Hepatocyte (in vitro differentiated cells): ENCODE data around the gene LRRC49. TPM values are rescaled to one million over a fixed set of nuclear protein-coding genes. Genes with fewer than 3 reads are reported as not detected.

Experiments used
- DNase-seq: peaks from one replicate; pipeline ENCODE4 v3.0.0-alpha.2; 2016; ENCODE audit warnings: low spot score
- H2AFZ ChIP-seq: fragments of 200-600 bp; sonication (generic); 2 replicates; pipeline ENCODE4 v1.6.0; 2016; ENCODE audit warnings: antibody characterized with exemption, mild to moderate bottlenecking
- H3K27ac ChIP-seq: fragments of 200-600 bp; sonication (generic); 2 replicates; pipeline ENCODE4 v1.5.1; 2016; ENCODE audit warnings: mild to moderate bottlenecking
- H3K27me3 ChIP-seq: fragments of 200-600 bp; sonication (generic); 2 replicates; pipeline ENCODE4 v1.6.1; 2016
- H3K36me3 ChIP-seq: fragments of 200-600 bp; sonication (generic); replicated peaks from 2 replicates; pipeline ENCODE4 v1.5.1; 2016; ENCODE audit warnings: low read depth; ENCODE audit not compliant: insufficient read depth
- H3K4me1 ChIP-seq: fragments of 200-600 bp; sonication (generic); 2 replicates; pipeline ENCODE4 v1.5.1; 2016; ENCODE audit warnings: mild to moderate bottlenecking, moderate library complexity; ENCODE audit not compliant: insufficient read depth
- H3K4me2 ChIP-seq: fragments of 200-600 bp; sonication (generic); 2 replicates; pipeline ENCODE4 v1.6.0; 2016
- H3K4me3 ChIP-seq: fragments of 200-600 bp; sonication (generic); 2 replicates; pipeline ENCODE4 v1.5.1; 2016; ENCODE audit warnings: mild to moderate bottlenecking
- H3K79me2 ChIP-seq: fragments of 200-600 bp; sonication (generic); 2 replicates; pipeline ENCODE4 v1.6.0; 2017; ENCODE audit warnings: mild to moderate bottlenecking
- H3K9me2 ChIP-seq: fragments of 200-600 bp; sonication (generic); replicated peaks from 2 replicates; pipeline ENCODE4 v1.6.0; 2017; ENCODE audit warnings: mild to moderate bottlenecking; ENCODE audit not compliant: insufficient read depth
- H3K9me3 ChIP-seq: fragments of 200-600 bp; sonication (generic); 2 replicates; pipeline ENCODE4 v1.5.1; 2016; ENCODE audit warnings: low read depth, mild to moderate bottlenecking
- H4K20me1 ChIP-seq: fragments of 200-600 bp; sonication (generic); 2 replicates; pipeline ENCODE4 v1.6.0; 2016; ENCODE audit warnings: mild to moderate bottlenecking; ENCODE audit not compliant: insufficient read depth, poor library complexity, severe bottlenecking
- CTCF ChIP-seq: fragments of 200-600 bp; sonication (generic); IDR thresholded peaks from 2 replicates; pipeline ENCODE4 v1.5.1; 2016; ENCODE audit warnings: antibody characterized with exemption, mild to moderate bottlenecking; ENCODE audit not compliant: poor library complexity
- EZH2 ChIP-seq: fragments of 200-600 bp; sonication (generic); IDR thresholded peaks from 2 replicates; pipeline ENCODE4 v1.6.1; 2016; ENCODE audit warnings: antibody characterized with exemption, mild to moderate bottlenecking, borderline replicate concordance
- EZH2phosphoT487 ChIP-seq: fragments of 200-600 bp; sonication (generic); IDR thresholded peaks from one replicate; pipeline ENCODE4 v1.6.1; 2018; ENCODE audit warnings: antibody characterized with exemption, mild to moderate bottlenecking, low read depth, moderate library complexity; ENCODE audit not compliant: unreplicated experiment, severe bottlenecking
- WGBS: methylation state at CpG from one replicate; pipeline ENCODE4 v1.1.6; 2016; ENCODE audit warnings: low lambda C conversion rate; ENCODE audit errors: missing lambda C conversion rate; 5-methylcytosine and 5-hydroxymethylcytosine counted together
- polyA plus RNA-seq: library from polyadenylated mRNA; unstranded; fragments of >200 nt; fragmentation: Nextera tagmentation; extraction: Ambion mirVana; gene quantifications from 2 replicates; pipeline ENCODE4 v1.2.1, GENCODE V29; 2016
- total RNA-seq: library from RNA; depleted of rRNA; stranded (reverse); fragments of >200 nt; gene quantifications from 2 replicates; pipeline ENCODE4 v1.2.3, GENCODE V29; 2014

Gene LRRC49
- total and polyA plus RNA-seq, 2 experiments from 2014 or later, result 1.4 to 11.6 TPM

GRCh38 chr15:71057581-71057980 is 165.0 kb downstream of the LRRC49 start:
- H3K79me2 ChIP-seq, result no peaks in the 10 kb centered on the region
- H3K27me3 ChIP-seq, result no peaks in the 10 kb centered on the region
- H3K4me2 ChIP-seq, result no peak overlapping the region
- DNase-seq, result no peak
- H3K4me1 ChIP-seq, result no peaks in the 10 kb centered on the region
- H3K9me2 ChIP-seq, result no peaks in the 10 kb centered on the region
- TF ChIP-seq CTCF (no peak), EZH2phosphoT487 (no peak), EZH2 (no peak)
- no peak overlapping the region for H3K4me3 ChIP-seq
- no peak overlapping the region for H3K27ac ChIP-seq
- no peaks in the 10 kb centered on the region for H3K36me3 ChIP-seq
- H3K9me3 ChIP-seq, result no peaks in the 10 kb centered on the region
- H2AFZ ChIP-seq, result no peak overlapping the region
- WGBS, result 72% methylated on average over 3 of the region's 3 CpGs
- H4K20me1 ChIP-seq, result no peaks in the 10 kb centered on the region

GRCh38 chr15:71060983-71061382 is 168.4 kb downstream of the LRRC49 start:
- H3K4me2 ChIP-seq, result no peak overlapping the region
- H3K9me2 ChIP-seq, result no peaks in the 10 kb centered on the region
- no peaks in the 10 kb centered on the region for H3K4me1 ChIP-seq
- no peaks in the 10 kb centered on the region for H3K27me3 ChIP-seq
- TF ChIP-seq EZH2 (no peak), CTCF (no peak), EZH2phosphoT487 (no peak)
- no peaks in the 10 kb centered on the region for H3K9me3 ChIP-seq
- no peak overlapping the region for H3K4me3 ChIP-seq
- H3K27ac ChIP-seq, result no peak overlapping the region
- H4K20me1 ChIP-seq, result no peaks in the 10 kb centered on the region
- H3K79me2 ChIP-seq, result no peaks in the 10 kb centered on the region
- 82% methylated on average over 1 of the region's 1 CpG for WGBS
- no peak overlapping the region for H2AFZ ChIP-seq
- no peaks in the 10 kb centered on the region for H3K36me3 ChIP-seq
- DNase-seq, result no peak

- no peak for TF ChIP-seq EZH2phosphoT487
- TF ChIP-seq CTCF, result no peak
- no peak for TF ChIP-seq EZH2
- WGBS, result 92% methylated on average over 5 of the region's 5 CpGs
- Histone ChIP-seq H4K20me1 (no peaks in the 10 kb centered on the region), H3K9me3 (no peaks in the 10 kb centered on the region), H2AFZ (no peak overlapping the region), H3K36me3 (no peaks in the 10 kb centered on the region), H3K4me2 (no peak overlapping the region), H3K27ac (no peak overlapping the region), H3K79me2 (no peaks in the 10 kb centered on the region), H3K4me1 (no peaks in the 10 kb centered on the region), H3K4me3 (no peak overlapping the region), H3K9me2 (no peaks in the 10 kb centered on the region), H3K27me3 (no peaks in the 10 kb centered on the region)
- DNase-seq, result no peak
Measured at GRCh38 chr15:71066983-71067382, 174.4 kb downstream of the LRRC49 start.

GRCh38 chr15:71069693-71070092 is 177.1 kb downstream of the LRRC49 start:
- 89% methylated on average over 2 of the region's 2 CpGs for WGBS
- no peaks in the 10 kb centered on the region for H3K9me2 ChIP-seq
- no peaks in the 10 kb centered on the region for H3K9me3 ChIP-seq
- DNase-seq, result no peak
- no peak overlapping the region for H3K27ac ChIP-seq
- no peaks in the 10 kb centered on the region for H4K20me1 ChIP-seq
- H3K4me2 ChIP-seq, result no peak overlapping the region
- H3K79me2 ChIP-seq, result no peaks in the 10 kb centered on the region
- no peaks in the 10 kb centered on the region for H3K4me1 ChIP-seq
- H3K36me3 ChIP-seq, result no peaks in the 10 kb centered on the region
- no peak overlapping the region for H3K4me3 ChIP-seq
- TF ChIP-seq CTCF (no peak), EZH2 (no peak), EZH2phosphoT487 (no peak)
- H2AFZ ChIP-seq, result no peak overlapping the region
- H3K27me3 ChIP-seq, result no peaks in the 10 kb centered on the region
